ENCODE data around the gene FARS2.

GRCh38 chr6:5425797-5426196, 164.5 kb downstream of the FARS2 start:
- TF ChIP-seq, protein P1, sequence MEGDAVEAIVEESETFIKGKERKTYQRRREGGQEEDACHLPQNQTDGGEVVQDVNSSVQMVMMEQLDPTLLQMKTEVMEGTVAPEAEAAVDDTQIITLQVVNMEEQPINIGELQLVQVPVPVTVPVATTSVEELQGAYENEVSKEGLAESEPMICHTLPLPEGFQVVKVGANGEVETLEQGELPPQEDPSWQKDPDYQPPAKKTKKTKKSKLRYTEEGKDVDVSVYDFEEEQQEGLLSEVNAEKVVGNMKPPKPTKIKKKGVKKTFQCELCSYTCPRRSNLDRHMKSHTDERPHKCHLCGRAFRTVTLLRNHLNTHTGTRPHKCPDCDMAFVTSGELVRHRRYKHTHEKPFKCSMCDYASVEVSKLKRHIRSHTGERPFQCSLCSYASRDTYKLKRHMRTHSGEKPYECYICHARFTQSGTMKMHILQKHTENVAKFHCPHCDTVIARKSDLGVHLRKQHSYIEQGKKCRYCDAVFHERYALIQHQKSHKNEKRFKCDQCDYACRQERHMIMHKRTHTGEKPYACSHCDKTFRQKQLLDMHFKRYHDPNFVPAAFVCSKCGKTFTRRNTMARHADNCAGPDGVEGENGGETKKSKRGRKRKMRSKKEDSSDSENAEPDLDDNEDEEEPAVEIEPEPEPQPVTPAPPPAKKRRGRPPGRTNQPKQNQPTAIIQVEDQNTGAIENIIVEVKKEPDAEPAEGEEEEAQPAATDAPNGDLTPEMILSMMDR (conservative IDR thresholded peaks at IDR 0.05), result no peak
- TF ChIP-seq ZFX (IDR thresholded peaks at IDR 0.05), result no peak
